ENCODE results near the gene PSMB10.
"Not testable (repeated sequence)": the region's sequence is repeated elsewhere in the genome, so short reads cannot be mapped to it uniquely, and the experiment has no call there.

GRCh38 chr16:67972285-67972684, 35.6 kb upstream of the PSMB10 start:
- not testable (repeated sequence) for TF ChIP-seq MAFK (IDR thresholded peaks at IDR 0.05; ENCODE audit: low read depth, low read length); USF2 (IDR thresholded peaks at IDR 0.05; ENCODE audit: low read length); CTCF (IDR thresholded peaks at IDR 0.05; ENCODE audit: control extremely low read depth in 1 of 3, insufficient read depth in 1 of 3, low read depth in 1 of 3, low read length in 3 of 3)

Data from H1 (cell line).